Thyroid gland (tissue), 4 donors: ENCODE measurements around the gene ANO6.

ENCODE experiments used
- POLR2A ChIP-seq, 2 donors: fragments of 450-650 bp; IDR thresholded peaks; one replicate each; pipeline ENCODE4 v1.6.1; 2017; ENCODE audit warnings: antibody characterized with exemption in 2 of 2, mild to moderate bottlenecking in 2 of 2, moderate library complexity in 1 of 2
- TF ChIP-seq, protein P1 (sequence below), 6 experiments: fragments of 200-600 bp in 3 of 6; fragments of 450-650 bp in 3 of 6; sonication (generic) in 3 of 6; IDR thresholded peaks; one replicate each; pipeline ENCODE4 v1.5.1; 2016 to 2019; ENCODE audit warnings: antibody characterized with exemption in 6 of 6, mild to moderate bottlenecking in 2 of 6, inconsistent platforms in 1 of 6, moderate library complexity in 1 of 6

GRCh38 chr12:45389426-45389825, 173.5 kb downstream of the ANO6 start:
- TF ChIP-seq, protein P1, sequence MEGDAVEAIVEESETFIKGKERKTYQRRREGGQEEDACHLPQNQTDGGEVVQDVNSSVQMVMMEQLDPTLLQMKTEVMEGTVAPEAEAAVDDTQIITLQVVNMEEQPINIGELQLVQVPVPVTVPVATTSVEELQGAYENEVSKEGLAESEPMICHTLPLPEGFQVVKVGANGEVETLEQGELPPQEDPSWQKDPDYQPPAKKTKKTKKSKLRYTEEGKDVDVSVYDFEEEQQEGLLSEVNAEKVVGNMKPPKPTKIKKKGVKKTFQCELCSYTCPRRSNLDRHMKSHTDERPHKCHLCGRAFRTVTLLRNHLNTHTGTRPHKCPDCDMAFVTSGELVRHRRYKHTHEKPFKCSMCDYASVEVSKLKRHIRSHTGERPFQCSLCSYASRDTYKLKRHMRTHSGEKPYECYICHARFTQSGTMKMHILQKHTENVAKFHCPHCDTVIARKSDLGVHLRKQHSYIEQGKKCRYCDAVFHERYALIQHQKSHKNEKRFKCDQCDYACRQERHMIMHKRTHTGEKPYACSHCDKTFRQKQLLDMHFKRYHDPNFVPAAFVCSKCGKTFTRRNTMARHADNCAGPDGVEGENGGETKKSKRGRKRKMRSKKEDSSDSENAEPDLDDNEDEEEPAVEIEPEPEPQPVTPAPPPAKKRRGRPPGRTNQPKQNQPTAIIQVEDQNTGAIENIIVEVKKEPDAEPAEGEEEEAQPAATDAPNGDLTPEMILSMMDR (IDR thresholded peaks at IDR 0.05) = no peak
- TF ChIP-seq POLR2A (IDR thresholded peaks at IDR 0.05) = no peak
